GM23338 (cell line): ENCODE measurements around the gene NCAPD3. TPM values are rescaled to one million over a fixed set of nuclear protein-coding genes. Genes with fewer than 3 reads are reported as not detected.

Experiments used
- ATAC-seq: fragments of 200-7000 bp; cut with Tn5 transposase; 3 replicates; pipeline ENCODE4 v1.9.1; 2020
- DNase-seq: peaks from one replicate; pipeline ENCODE4 v3.0.0-alpha.2; 2015; ENCODE audit warnings: low spot score
- H2AFZ ChIP-seq: fragments of 200-600 bp; sonication (generic); 2 replicates; pipeline ENCODE4 v1.8.0; 2016; ENCODE audit warnings: antibody characterized with exemption, mild to moderate bottlenecking, moderate library complexity
- H3F3A ChIP-seq: fragments of 200-600 bp; sonication (generic); replicated peaks from 2 replicates; pipeline ENCODE4 v1.8.0; 2017; ENCODE audit warnings: antibody characterized with exemption, mixed run types, low read depth
- H3K27ac ChIP-seq: fragments of 200-600 bp; sonication (generic); 2 replicates; pipeline ENCODE4 v1.6.1; 2016; ENCODE audit warnings: low read depth
- H3K27me3 ChIP-seq: fragments of 200-600 bp; sonication (generic); 2 replicates; pipeline ENCODE4 v1.8.0; 2016; ENCODE audit warnings: mild to moderate bottlenecking, mixed run types, moderate library complexity; ENCODE audit not compliant: insufficient read depth
- H3K36me3 ChIP-seq: fragments of 200-600 bp; sonication (generic); 2 replicates; pipeline ENCODE4 v1.8.0; 2016; ENCODE audit warnings: mild to moderate bottlenecking; ENCODE audit not compliant: insufficient read depth
- H3K4me1 ChIP-seq: fragments of 200-600 bp; sonication (generic); 2 replicates; pipeline ENCODE4 v1.8.0; 2016; ENCODE audit warnings: mild to moderate bottlenecking, moderate library complexity; ENCODE audit not compliant: insufficient read depth
- H3K4me2 ChIP-seq: fragments of 200-600 bp; sonication (generic); 2 replicates; pipeline ENCODE4 v1.7.1; 2017; ENCODE audit warnings: mixed run types
- H3K4me3 ChIP-seq: fragments of 200-600 bp; sonication (generic); 2 replicates; pipeline ENCODE4 v1.6.1; 2016; ENCODE audit warnings: mixed run types
- H3K79me2 ChIP-seq: fragments of 200-600 bp; sonication (generic); replicated peaks from 2 replicates; pipeline ENCODE4 v1.8.0; 2017; ENCODE audit warnings: mild to moderate bottlenecking; ENCODE audit not compliant: insufficient read depth
- H3K9me2 ChIP-seq: fragments of 200-600 bp; sonication (generic); 2 replicates; pipeline ENCODE4 v1.8.0; 2017; ENCODE audit not compliant: insufficient read depth
- H4K20me1 ChIP-seq: fragments of 200-600 bp; sonication (generic); replicated peaks from 2 replicates; pipeline ENCODE4 v1.8.0; 2017; ENCODE audit warnings: mild to moderate bottlenecking; ENCODE audit not compliant: insufficient read depth
- H3K27ac Mint-ChIP-seq: 2 replicates; pipeline ENCODE4 v1.8.0; 2020; ENCODE audit warnings: inconsistent platforms, mild to moderate bottlenecking, moderate library complexity, mixed read lengths
- H3K27me3 Mint-ChIP-seq: 3 replicates; pipeline ENCODE4 v1.8.0; 2022; ENCODE audit warnings: low read depth, mild to moderate bottlenecking, moderate library complexity, mixed read lengths, inconsistent platforms; ENCODE audit not compliant: insufficient read depth, poor library complexity
- H3K36me3 Mint-ChIP-seq: 3 replicates; pipeline ENCODE4 v1.8.0; 2021; ENCODE audit warnings: low read depth, mild to moderate bottlenecking, inconsistent platforms, moderate library complexity, mixed read lengths
- H3K4me1 Mint-ChIP-seq: 3 replicates; pipeline ENCODE4 v1.8.0; 2020; ENCODE audit warnings: mild to moderate bottlenecking, inconsistent platforms, mixed read lengths
- H3K4me3 Mint-ChIP-seq: 3 replicates; pipeline ENCODE4 v1.8.0; 2021; ENCODE audit warnings: moderate library complexity, mild to moderate bottlenecking, inconsistent platforms, mixed read lengths
- H3K9me3 Mint-ChIP-seq: 3 replicates; pipeline ENCODE4 v1.8.0; 2020; ENCODE audit warnings: moderate library complexity, mild to moderate bottlenecking, inconsistent platforms, mixed read lengths
- CTCF ChIP-seq, 2 experiments: fragments of 200-600 bp in 1 of 2; sonication (generic) in 1 of 2; conservative IDR thresholded peaks; 2 replicates each; pipeline versions ENCODE4 v1.5.1 to v1.6.1; 2016 to 2017; ENCODE audit warnings: antibody characterized with exemption in 2 of 2, low read depth in 2 of 2, mild to moderate bottlenecking in 2 of 2, moderate library complexity in 1 of 2
- EZH2 ChIP-seq: fragments of 200-600 bp; sonication (generic); IDR thresholded peaks from one replicate; pipeline ENCODE4 v1.8.0; 2017; ENCODE audit warnings: antibody characterized with exemption, mild to moderate bottlenecking, low read depth; ENCODE audit not compliant: unreplicated experiment
- JUNB ChIP-seq: IDR thresholded peaks from one replicate; pipeline ENCODE4 v1.6.1; 2016; ENCODE audit warnings: antibody characterized with exemption; ENCODE audit not compliant: unreplicated experiment
- NANOG ChIP-seq: IDR thresholded peaks from 2 replicates; pipeline ENCODE4 v1.6.1; 2016; ENCODE audit warnings: antibody characterized with exemption, borderline replicate concordance
- POLR2AphosphoS5 ChIP-seq: IDR thresholded peaks from 2 replicates; pipeline ENCODE4 v1.6.1; 2016; ENCODE audit warnings: antibody characterized with exemption, low read depth
- REST ChIP-seq: IDR thresholded peaks from one replicate; pipeline ENCODE4 v1.6.1; 2018; ENCODE audit warnings: antibody characterized with exemption; ENCODE audit not compliant: unreplicated experiment
- STAT1 ChIP-seq: IDR thresholded peaks from one replicate; pipeline ENCODE4 v1.6.1; 2016; ENCODE audit warnings: antibody characterized with exemption; ENCODE audit not compliant: unreplicated experiment
- ZNF114 ChIP-seq: fragments of 250-450 bp; sonication (Bioruptor Pico); IDR thresholded peaks from 2 replicates; pipeline ENCODE4 v1.5.0; 2020; ENCODE audit warnings: mild to moderate bottlenecking, moderate library complexity
- ZNF462 ChIP-seq: fragments of 250-450 bp; sonication (Bioruptor Pico); IDR thresholded peaks from 2 replicates; pipeline ENCODE4 v1.5.0; 2020; ENCODE audit warnings: mild to moderate bottlenecking, moderate library complexity
- polyA plus RNA-seq: library from polyadenylated mRNA; unstranded; fragments of >200 nt; fragmentation: Nextera tagmentation; extraction: Ambion mirVana; gene quantifications from 2 replicates; pipeline ENCODE4 v1.2.1, GENCODE V29; 2016
- total RNA-seq: library from RNA; depleted of rRNA; stranded (reverse); fragments of >200 nt; shearing (Covaris generic); gene quantifications from 2 replicates; pipeline ENCODE4 v1.2.3, GENCODE V29; 2014

NCAPD3 gene
- total and polyA plus RNA-seq, 2 experiments from 2014 or later = 37.1 to 49.8 TPM

- H3K9me3 Mint-ChIP-seq = peaks cover 83% of the 10 kb centered on the region
Observed at GRCh38 chr11:134170177-134170918, 53.4 kb downstream of the NCAPD3 start.

More at GRCh38 chr11:134170177-134170918, 53.4 kb downstream of the NCAPD3 start:
- ATAC-seq (no peak), DNase-seq (no peak)
- Histone ChIP-seq H2AFZ (no peak overlapping the region), H3K79me2 (no peaks in the 10 kb centered on the region), H3K4me3 (no peak overlapping the region), H3K4me2 (no peak overlapping the region), H3K36me3 (peaks cover 77% of the 10 kb centered on the region), H3F3A (peaks cover 33% of the 10 kb centered on the region), H3K9me2 (no peaks in the 10 kb centered on the region; the same call in 1 of the 2 replicates), H4K20me1 (no peaks in the 10 kb centered on the region), H3K27ac (no peak overlapping the region), H3K4me1 (no peaks in the 10 kb centered on the region), H3K27me3 (no peaks in the 10 kb centered on the region; the same call in 1 of the 2 replicates)
- TF ChIP-seq NANOG (no peak), STAT1 (no peak), JUNB (no peak), POLR2AphosphoS5 (no peak), ZNF114 (CRISPR knock-in tag) (no peak), EZH2 (no peak), REST (no peak), ZNF462 (no peak), CTCF (conservative IDR thresholded peaks at IDR 0.05; ENCODE audit: low read depth in 2 of 2) (no peak)
- H3K4me3 Mint-ChIP-seq = no peak overlapping the region
- H3K36me3 Mint-ChIP-seq = peaks cover 100% of the 10 kb centered on the region
- no peak overlapping the region for H3K27ac Mint-ChIP-seq
- no peaks in the 10 kb centered on the region for H3K4me1 Mint-ChIP-seq
- peaks cover 47% of the 10 kb centered on the region for H3K27me3 Mint-ChIP-seq
